Stimulated activated CD8-positive, alpha-beta memory T cell treated with anti-CD3 and anti-CD28 coated beads, Interleukin-4, amount 100 ng/mL, for 24 hours (primary cell): ENCODE measurements around the gene OIT3.
"Not testable (repeated sequence)": the region's sequence is repeated elsewhere in the genome, so short reads cannot be mapped to it uniquely, and the experiment has no call there.

Experiments used
- DNase-seq: peaks from one replicate; pipeline ENCODE4 v3.0.0-alpha.2; 2020; ENCODE audit warnings: low read depth

The OIT3 gene

GRCh38 chr10:72903941-72904446 lies 10.5 kb downstream of the OIT3 start:
- DNase-seq = not testable (repeated sequence)

DNA sequence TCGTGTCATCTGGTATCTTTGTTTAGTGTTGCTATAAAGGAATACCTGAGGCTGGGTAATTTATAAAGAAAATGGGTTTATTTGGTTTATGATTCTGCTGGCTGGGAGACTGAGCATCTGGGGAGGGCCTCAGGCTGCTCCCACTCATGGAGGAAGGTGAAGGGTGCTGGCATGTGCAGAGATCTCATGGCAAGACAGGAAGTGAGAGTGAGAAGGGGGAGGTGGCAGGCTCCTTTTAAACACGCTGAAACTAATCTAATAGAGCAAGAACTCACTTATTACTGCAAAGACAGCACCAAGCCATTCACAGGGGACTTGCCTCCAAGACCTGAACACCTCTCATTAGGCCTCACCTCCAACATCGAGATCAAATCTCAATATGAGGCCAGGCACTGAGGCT lies 11.3 kb downstream of the OIT3 start:
- no peak for DNase-seq

DNA sequence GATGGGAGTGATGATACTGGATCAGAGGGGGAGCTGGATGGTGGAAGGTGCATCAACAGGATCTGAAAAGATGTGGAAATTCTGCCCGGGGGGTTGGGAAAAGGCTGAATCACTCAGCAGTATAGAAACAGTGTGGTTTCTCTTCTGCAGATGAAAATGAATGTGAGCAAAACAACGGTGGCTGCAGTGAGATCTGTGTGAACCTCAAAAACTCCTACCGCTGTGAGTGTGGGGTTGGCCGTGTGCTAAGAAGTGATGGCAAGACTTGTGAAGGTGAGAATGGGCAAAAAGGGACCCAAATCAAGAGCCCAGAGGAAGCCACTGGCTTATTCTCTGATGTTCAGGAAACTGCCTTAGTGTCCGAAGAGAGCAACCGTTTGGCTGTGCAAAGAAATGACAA lies 12.9 kb downstream of the OIT3 start:
- DNase-seq = no peak

- no peak for DNase-seq
Observed at GRCh38 chr10:72910705-72911104, 17.2 kb downstream of the OIT3 start.

GRCh38 chr10:72911758-72912157 lies 18.2 kb downstream of the OIT3 start:
- DNase-seq = no peak

DNA sequence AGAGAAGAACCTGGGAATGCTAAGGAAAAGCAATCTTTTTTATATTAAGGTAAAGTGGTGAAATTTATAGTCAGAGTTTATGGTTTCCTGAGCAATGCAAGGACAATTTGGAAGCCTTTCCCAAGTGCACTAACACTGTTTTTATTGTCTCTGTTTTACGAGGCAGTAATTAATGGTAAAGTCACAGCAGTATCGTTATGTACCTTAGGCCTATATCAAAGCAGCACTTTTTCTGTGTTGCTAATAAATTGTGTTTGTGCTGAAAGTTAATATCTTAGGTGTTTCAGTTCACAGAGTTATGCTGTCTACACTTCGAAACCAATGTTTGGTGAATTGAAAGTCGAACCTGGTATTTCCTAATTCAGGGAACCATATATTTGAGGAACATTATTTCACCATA lies 19.2 kb downstream of the OIT3 start:
- no peak for DNase-seq

GRCh38 chr10:72913287-72913686 lies 19.7 kb downstream of the OIT3 start:
- DNase-seq = no peak

DNA sequence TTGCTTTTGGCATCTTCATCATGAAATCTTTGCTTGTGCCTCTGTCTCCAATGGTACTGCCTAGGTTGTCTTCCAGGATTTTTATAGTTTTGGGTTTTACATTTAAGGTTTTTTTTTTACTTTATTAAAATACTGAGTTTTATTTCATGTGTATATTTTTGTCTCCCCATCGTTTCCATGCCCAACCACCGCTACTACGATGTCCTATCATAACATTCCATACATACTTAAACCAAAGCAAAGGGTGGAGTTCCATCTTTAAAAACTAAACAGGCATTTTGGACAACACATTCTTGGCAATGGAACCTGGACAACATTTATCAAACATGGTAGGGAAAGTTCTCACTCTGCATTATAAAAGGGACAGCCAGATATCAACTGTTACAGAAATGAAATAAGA lies 23.7 kb downstream of the OIT3 start:
- DNase-seq = not testable (repeated sequence)

DNA sequence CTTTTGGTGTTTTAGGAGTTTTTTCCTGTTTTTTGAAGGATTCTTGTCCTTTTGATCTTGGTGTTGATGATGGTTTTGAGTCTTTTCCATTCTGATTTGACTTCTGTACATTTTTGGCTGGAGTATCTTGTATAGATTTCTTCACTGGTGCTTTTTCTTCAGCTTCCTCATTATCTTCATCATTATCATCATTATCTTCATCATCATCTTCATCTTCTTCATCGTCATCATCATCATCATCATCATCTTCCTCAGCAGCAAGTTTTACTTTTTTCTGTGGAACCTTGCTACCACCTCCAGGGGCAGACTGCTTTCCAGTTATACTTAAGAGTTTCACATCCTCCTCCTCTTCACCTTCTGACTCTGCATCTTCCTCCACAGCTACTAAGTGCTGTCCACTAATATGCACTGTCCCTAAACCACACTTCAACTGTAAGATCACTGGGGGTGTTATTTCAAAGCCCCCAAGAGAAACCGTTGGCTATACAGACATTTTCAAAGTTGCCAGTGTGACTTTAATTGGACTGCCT lies 24.3 kb downstream of the OIT3 start:
- DNase-seq = not testable (repeated sequence)

- no peak for DNase-seq
Observed at GRCh38 chr10:72918352-72918751, 24.8 kb downstream of the OIT3 start.

- not testable (repeated sequence) for DNase-seq
Observed at GRCh38 chr10:72921147-72921683, 27.7 kb downstream of the OIT3 start.

DNA sequence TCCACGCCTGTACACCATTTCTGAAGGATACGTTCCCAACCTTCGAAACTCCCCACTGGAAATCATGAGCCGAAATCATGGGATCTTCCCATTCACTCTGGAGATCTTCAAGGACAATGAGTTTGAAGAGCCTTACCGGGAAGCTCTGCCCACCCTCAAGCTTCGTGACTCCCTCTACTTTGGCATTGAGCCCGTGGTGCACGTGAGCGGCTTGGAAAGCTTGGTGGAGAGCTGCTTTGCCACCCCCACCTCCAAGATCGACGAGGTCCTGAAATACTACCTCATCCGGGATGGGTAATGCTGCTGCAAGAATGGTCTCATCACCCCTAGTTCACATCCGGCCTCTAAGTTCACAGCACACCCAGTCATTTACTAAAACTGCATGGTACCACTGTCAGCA lies 30.8 kb downstream of the OIT3 start:
- DNase-seq = no peak

DNA sequence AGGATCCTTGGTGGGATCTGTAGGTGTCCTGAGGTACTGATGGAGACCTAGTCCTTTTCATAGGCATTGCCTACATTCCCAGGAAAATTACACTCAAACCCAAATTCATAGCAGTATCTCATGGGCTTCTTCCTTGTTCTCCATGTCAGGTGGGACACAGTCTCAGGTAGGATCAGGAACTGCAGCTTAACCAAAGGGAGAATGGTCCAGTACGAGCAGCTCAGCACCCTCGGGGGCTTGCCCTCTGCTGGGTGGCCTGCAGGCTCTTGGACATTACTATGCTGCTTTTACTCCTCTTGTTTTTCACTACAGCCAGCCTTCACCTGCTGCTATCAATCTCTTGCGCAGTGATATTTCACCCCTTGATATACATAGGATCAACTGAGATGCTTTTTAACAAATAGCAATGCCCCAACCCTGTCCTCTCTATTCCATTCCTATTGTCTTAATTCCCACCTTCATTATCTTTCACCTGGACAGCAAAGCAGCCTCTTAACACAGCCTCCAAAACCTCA lies 32.5 kb downstream of the OIT3 start:
- DNase-seq = no peak

- DNase-seq = no peak
Observed at GRCh38 chr10:72927485-72927884, 33.9 kb downstream of the OIT3 start.

DNA sequence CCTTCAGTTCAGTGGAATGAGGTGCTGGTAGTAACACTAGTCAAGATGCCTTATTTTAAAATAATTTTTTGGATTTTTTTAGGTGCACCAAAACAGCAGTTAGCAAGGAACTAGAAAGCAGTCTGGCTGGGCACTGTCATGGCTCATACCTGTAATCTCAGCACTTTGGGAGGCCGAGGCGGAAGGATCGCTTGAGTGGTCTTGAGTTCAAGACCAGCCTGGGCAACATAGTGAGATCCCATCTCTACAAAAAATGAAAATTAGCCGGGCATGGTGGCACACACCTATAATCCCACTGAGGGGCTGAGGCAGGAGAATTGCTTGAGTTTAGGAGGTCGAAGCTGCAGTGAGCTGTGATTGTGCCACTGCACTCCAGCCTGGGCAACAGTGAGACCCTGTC lies 35.3 kb downstream of the OIT3 start:
- no peak for DNase-seq

- no peak for DNase-seq
Observed at GRCh38 chr10:72930276-72930675, 36.7 kb downstream of the OIT3 start.

- DNase-seq = no peak
Observed at GRCh38 chr10:72932259-72933015, 38.9 kb downstream of the OIT3 start.

- no peak for DNase-seq
Observed at GRCh38 chr10:72935361-72935760, 41.8 kb downstream of the OIT3 start.

DNA sequence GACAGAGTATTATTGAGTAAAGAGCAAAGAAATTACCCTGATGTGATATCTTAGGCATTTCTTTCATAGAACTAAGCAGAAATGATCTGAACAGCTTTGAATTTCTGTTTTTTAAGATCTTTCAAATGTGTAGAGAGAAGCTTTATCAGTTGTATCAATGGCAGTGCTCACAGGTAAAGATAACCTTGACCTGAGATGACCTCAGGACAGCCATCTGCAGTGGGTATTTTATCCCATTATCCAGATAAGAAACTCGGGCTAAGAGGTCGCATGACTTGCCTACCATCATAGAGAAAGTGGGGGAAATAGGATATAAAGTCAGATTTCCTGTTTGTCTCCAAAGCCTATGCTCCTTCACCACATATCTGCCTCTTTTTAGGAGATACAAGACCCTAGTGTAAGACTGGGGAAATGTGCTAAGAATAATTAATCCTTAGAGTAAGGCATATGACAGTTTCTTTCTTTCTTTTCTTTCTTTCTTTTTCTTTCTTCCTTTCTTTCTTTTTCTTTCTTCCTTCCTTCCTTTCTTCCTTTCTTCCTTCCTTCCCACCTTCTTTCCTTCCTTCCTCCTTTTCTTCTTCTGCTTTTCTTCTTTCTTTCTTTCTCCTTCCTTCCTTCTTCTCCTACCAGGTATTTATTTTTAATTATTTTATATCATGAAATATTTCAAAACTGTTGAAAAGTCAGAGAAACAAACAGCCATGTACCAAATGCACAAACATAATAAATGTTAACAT lies 50.1 kb downstream of the OIT3 start:
- DNase-seq = no peak

DNA sequence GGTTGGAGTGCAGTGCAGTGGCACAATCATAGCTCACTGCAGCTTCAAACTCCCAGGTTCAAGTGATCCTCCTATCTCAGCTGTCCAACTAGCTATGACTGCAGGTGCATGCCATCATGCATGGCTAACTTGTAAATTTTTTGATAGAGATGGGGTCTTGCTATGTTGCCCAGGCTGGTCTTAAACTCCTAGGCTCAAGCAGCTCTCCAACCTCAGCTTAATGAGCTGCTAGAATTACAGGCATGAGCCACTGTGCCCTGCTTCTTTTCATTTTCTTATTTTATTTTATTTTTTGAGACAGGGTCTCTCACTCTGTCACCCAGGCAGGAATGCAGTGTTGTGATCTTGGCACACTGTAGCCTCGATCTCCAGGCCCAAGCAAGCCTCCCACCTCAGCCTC lies 53.4 kb downstream of the OIT3 start:
- DNase-seq = no peak

- DNase-seq = no peak
Observed at GRCh38 chr10:72948762-72949161, 55.2 kb downstream of the OIT3 start.

- no peak for DNase-seq
Observed at GRCh38 chr10:72951760-72952159, 58.2 kb downstream of the OIT3 start.

- DNase-seq = no peak
Observed at GRCh38 chr10:72952189-72952588, 58.6 kb downstream of the OIT3 start.
